ENCODE results near the gene VIL1.

The VIL1 gene

DNA sequence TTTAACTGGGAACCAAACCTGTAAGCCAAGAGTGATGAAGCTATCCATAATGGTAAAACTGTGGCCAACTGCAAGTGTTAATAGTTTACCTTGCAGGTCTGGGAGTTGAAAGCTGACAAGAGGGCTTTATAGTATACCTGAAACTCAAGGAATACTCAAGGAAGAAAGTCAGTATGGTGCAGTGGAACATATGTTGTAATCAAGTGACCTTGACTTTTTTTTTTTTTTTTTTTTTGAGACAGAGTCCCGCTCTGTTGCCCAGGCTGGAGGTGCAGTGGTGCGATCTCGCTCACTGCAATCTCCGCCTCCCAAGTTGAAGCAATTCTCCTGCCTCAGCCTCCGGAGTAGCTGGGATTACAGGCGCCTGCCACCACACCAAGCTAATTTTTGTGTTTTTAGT lies 27.6 kb downstream of the VIL1 start:
- no peak for DNase-seq

GRCh38 chr2:218447072-218447471 lies 28.1 kb downstream of the VIL1 start:
- no peak for DNase-seq

- no peak for DNase-seq
Observed at GRCh38 chr2:218448934-218449333, 30.0 kb downstream of the VIL1 start.

DNA sequence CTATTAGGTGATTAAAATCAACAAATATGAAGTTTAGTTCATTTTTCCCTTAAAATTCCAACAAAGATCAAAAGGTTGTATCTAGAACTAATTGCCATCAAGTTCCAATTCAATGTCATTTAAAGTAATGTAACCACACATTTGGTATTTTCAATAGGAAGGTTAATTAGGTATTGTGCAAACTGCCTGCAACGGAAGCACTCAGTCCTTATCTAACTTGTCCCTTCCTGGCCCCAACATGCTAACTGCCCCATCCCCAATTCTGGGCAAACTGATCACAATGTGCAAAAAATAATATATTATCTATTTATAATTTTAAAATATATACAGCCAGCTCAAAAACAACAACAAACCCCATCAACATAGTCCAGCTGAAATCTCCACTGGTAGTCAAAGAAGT lies 33.2 kb downstream of the VIL1 start:
- DNase-seq, result no peak

DNA sequence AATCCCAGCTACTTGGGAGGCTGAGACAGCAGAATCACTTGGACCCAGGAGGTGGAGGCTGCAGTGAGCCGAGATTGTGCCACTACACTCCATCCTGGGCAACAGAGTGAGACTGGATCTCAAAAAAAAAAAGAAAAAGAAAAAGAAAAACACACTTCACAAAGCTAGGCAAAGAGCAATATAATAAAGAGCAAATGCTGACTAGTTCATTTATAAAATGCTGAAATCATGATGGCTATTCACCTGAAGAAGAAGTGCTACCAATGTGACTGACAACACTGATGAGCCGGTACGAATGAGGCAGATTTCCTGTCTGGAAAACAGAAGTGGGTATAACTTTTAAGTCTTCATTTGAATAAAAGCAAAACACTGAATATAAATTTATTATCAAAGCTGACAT lies 37.9 kb downstream of the VIL1 start:
- DNase-seq, result no peak

DNA sequence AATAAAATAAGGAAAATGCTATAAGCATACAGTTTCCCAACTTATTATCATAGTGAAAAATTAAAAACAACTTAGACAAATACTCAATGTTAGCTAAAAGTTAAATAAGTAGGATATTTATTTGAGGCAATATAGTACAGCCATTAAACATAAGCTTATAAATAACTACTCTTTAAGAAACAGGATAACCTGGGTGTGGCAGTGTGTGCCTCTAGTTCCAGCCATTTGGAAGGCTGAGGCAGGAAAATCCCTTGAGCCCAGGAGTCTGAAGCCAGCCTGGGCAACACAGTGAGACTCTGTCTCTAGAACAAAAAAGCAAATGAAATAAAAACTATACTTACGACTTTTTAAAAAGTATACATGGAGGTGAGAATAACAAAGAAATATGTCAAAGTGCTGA lies 39.7 kb downstream of the VIL1 start:
- no peak for DNase-seq

DNA sequence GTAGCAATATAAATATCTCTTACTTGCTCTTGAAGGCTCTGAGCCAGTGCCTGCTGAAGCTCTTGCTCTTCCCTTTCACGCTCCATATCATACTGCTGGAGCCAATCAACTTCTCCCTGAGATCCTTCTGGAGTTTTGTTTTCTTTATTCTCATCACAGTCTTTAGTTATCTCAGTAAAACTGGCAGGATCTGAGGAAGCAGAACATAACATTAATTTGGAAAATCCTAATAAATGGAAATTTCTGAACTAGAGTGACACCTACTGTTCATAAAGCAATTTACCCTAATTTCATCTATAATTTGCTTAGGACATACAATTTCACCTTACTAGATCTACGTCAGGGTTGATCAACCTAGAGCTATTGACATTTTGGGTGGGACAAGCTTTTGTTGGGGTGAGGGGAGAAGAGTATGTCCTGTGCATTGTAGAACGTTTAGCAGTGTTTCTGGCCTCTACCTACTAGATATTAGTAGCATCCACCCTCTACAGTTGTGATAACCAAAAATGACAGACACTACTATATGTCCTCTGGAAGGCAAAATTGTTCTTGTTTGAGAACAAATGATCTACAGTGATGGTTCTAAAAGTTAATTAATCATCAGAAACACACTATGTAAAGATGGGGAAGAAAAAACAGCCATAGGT lies 47.2 kb downstream of the VIL1 start:
- DNase-seq, result no peak

DNA sequence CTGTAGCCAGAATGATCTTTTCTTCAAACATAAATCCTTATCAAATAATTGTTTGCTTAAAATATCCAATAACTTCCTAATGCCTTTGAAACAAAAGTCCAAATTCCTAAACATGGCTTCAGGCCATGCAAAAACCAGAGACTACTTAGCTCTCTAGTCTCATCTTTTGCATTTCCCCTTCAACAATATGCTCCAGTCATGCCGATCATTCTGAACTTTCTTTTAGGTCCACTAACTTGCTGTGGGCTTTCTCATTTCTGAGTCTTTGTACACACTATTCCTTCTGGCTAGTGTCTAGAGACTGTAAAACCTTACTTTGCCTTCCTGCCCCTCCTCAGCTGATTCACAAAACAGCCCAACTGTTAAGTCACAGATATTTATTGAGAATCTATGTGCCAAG lies 51.5 kb downstream of the VIL1 start:
- no peak for DNase-seq

DNA sequence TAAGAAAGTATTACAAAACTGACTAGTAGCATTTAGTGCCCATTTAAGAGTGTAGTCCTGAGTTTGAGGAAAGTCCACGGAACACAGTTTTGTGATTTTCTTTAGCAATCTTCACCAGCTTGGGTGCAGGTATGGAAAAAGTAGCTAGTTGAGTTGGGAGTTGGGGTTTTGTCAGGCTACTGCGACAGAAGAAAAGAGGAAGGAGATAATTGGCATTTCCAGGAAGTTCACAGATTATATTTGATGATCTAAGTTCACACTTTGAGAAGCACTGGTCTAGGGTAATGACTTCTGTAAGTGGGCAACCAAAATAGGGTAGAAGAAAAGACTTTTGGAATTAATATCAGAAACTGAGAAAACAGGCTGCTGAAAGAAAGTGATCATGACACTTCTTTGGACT lies 52.1 kb downstream of the VIL1 start:
- DNase-seq, result no peak

GRCh38 chr2:218471982-218472381 lies 53.1 kb downstream of the VIL1 start:
- DNase-seq, result no peak

DNA sequence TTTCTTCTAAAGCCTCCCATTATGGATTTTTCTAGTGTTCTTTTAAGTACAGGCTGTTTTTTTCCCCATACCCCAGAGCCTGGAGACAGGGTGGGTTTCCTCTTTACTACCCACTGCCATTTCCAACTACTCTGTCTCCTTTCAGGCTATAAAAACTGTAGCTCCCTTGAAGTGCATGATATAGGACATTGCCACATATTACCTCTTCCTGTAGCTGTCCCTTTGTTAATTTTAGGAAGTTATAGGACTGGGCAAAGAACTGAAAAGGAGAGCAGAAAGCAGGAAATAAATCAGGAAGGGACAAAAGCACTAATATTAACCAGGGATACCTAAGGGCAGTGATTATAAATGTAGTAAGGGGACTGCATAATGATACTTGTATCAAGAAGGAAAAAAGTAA lies 54.1 kb downstream of the VIL1 start:
- DNase-seq, result no peak

GRCh38 chr2:218474527-218474926 lies 55.6 kb downstream of the VIL1 start:
- DNase-seq, result no peak

DNA sequence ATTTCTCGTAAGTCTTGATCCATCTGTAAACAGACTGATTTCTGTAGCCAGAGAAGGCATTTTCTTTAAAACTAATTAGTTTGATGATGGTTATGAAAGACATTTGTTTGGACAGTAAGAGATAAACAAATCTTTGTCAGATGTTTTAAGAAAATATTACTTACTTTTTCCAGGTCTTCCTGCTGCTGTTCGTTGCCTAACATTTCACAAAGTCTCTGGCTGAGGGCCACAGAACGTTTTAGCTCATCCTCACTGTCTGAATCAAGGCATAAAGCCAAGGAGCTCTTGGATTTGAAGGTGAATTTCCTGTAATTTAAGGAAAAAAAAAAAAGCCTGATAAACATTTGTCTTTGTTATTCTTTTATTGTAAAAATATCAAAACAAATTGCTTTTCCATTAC lies 57.8 kb downstream of the VIL1 start:
- DNase-seq, result no peak

GRCh38 chr2:218477247-218477646 lies 58.3 kb downstream of the VIL1 start:
- DNase-seq, result no peak

- no peak for DNase-seq
Observed at GRCh38 chr2:218478544-218478943, 59.6 kb downstream of the VIL1 start.

DNA sequence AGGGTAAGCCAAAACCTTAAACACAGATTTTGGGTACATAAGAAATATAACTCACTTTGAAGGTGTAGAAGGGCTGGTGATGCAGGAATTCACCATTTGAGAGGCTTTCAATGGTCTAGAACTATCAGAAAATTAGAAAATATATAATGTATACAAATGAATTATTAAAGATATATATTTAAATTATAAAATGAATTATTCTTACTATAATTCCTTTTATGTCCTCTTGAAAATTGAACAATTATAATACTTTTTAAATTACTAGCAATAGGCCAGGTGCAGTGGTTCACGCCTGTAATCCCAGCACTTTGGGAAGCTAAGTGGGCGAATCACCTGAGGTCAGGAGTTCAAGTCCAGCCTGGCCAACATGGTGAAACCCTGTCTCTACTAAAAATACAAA lies 60.7 kb downstream of the VIL1 start:
- DNase-seq, result no peak

GRCh38 chr2:218482651-218483050 lies 63.7 kb downstream of the VIL1 start:
- no peak for DNase-seq

DNA sequence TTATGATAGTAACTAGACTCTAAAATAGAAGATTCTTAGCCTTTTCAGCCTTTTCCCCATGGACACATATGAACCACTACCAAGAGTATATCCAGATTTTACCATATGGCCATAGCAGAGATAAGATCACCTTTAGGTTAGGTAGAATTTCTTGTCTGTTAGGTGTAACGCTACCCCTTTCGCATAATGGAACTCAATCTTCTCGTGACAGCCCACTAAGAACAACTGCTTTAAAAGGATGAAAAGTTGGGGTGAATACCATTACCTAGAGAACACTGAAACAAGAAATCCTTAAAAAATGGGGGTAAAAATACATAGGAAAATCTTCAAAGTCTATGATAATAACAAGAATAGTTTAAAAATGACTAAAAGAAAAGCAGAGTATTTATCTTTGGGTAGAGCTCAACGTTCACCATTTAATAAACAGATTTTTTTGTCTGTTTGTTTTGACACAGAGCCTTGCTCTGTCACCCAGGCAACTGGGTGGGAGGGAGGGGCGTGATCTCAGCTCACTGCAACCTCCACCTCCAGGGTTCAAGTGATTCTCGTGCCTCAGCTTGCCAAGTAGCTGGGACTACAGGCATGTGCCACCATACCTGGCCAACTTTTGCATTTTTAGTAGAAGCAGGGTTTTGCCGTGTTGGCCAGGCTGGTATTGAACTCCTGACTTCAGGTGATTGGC lies 67.2 kb downstream of the VIL1 start:
- no peak for DNase-seq

DNA sequence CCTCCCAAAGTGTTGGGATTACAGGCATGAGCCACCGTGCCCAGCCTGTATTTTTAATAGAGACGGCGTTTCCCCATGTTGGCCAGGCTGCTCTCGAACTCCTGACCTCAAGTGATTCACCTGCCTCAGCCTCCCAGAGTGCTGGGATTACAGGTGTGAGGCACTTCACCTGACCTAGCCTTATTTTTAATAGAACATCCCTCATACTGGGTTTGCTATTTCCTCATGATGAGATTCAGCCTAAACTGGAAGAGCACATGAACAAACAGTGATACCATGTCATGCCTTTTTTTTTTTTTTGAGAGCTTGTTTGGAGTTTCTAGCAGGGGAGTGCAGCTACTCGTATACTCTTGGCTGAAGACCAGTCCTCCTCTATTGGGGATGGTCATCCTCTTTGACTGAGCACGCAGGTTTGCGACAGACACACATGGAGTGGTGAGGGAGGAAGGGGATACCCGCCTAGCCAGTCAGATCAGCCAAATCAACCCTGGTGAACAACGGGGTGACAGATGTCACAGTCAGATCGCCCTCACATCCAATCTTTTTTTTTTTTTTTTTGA lies 81.7 kb downstream of the VIL1 start:
- DNase-seq, result no peak

DNA sequence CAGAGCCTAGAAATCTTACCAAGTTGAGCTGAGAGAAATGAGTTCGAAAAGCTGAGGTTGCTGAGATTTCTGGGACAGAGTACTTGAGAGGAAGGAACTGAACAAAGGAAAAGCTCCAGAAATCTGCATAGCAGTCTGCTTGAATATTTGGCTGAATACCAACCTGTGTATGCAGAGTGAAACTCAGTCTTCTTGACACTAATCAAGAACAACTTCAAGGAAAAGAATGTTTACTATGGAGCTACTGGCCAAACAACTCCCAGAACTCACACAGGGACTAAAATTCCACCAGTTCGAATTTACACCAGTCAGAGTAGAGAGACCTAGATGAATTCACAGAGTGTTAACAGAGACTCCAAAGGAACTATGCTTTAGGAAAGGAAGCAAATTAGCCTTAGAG lies 82.7 kb downstream of the VIL1 start:
- DNase-seq, result no peak
